HG03558 (cell line): ENCODE data around the gene NPHS1.
"Not testable (repeated sequence)": the region's sequence is repeated elsewhere in the genome, so short reads cannot be mapped to it uniquely, and the experiment has no call there.

Experiments used
- ATAC-seq: cut with Tn5 transposase; IDR thresholded peaks from one replicate; pipeline ENCODE4 v1.9.1; 2021; ENCODE audit warnings: moderate number of reproducible peaks; ENCODE audit not compliant: unreplicated experiment; ENCODE audit errors: extremely low read depth

Gene NPHS1

GRCh38 chr19:35882114-35882832, 30.0 kb upstream of the NPHS1 start:
- ATAC-seq = no peak

GRCh38 chr19:35879770-35880317, 27.5 kb upstream of the NPHS1 start:
- no peak for ATAC-seq

GRCh38 chr19:35879068-35879467, 26.8 kb upstream of the NPHS1 start:
- no peak for ATAC-seq

GRCh38 chr19:35874392-35874930, 22.2 kb upstream of the NPHS1 start:
- no peak for ATAC-seq

GRCh38 chr19:35872180-35872579, 19.9 kb upstream of the NPHS1 start:
- no peak for ATAC-seq

GRCh38 chr19:35871611-35872010, 19.3 kb upstream of the NPHS1 start:
- no peak for ATAC-seq

GRCh38 chr19:35870798-35871197, 18.5 kb upstream of the NPHS1 start:
- ATAC-seq = no peak

- not testable (repeated sequence) for ATAC-seq
These were observed 17.9 kb upstream of the NPHS1 start for GRCh38 chr19:35870124-35870736.

GRCh38 chr19:35869327-35870123, 17.2 kb upstream of the NPHS1 start:
- no peak for ATAC-seq

GRCh38 chr19:35868823-35869326, 16.6 kb upstream of the NPHS1 start:
- ATAC-seq = no peak

GRCh38 chr19:35868172-35868822, 16.0 kb upstream of the NPHS1 start, which contains the start of gene APLP1:
APLP1 (plus strand) TSS chr19:35868574; CDS start chr19:35868637, 63 bp downstream.
- ATAC-seq = no peak

GRCh38 chr19:35863018-35863417, 10.7 kb upstream of the NPHS1 start:
- no peak for ATAC-seq

GRCh38 chr19:35862528-35862927, 10.2 kb upstream of the NPHS1 start:
- ATAC-seq = no peak

GRCh38 chr19:35861640-35862160, 9.4 kb upstream of the NPHS1 start:
- no peak for ATAC-seq

- no peak for ATAC-seq
These were observed 8.7 kb upstream of the NPHS1 start for GRCh38 chr19:35860818-35861639.

GRCh38 chr19:35860436-35860817, 8.1 kb upstream of the NPHS1 start:
- no peak for ATAC-seq

GRCh38 chr19:35859414-35859813, 7.1 kb upstream of the NPHS1 start:
- ATAC-seq = no peak

- no peak for ATAC-seq
These were observed 6.0 kb upstream of the NPHS1 start for GRCh38 chr19:35858311-35858710.
